Measurements from ENCODE around the gene CEP295NL. TPM values are rescaled to one million over a fixed set of nuclear protein-coding genes. Genes with fewer than 3 reads are reported as not detected.

CEP295NL gene
- total and polyA plus RNA-seq, 2 of the 13 experiments (the other 11 are each of a cell fraction or from before 2014, with no cell fraction given): not detected

GRCh38 chr17:78865682-78866390 lies 37.2 kb downstream of the CEP295NL start (continued):
- TF ChIP-seq CEBPZ (IDR thresholded peaks at IDR 0.05; ENCODE audit: low read length): no peak
- no peak for TF ChIP-seq ZNF468 (CRISPR knock-in tag; IDR thresholded peaks at IDR 0.05)
- no peak for TF ChIP-seq ATF6 (CRISPR knock-in tag; conservative IDR thresholded peaks at IDR 0.05)
- no peak for TF ChIP-seq TP53 (CRISPR knock-in tag; conservative IDR thresholded peaks at IDR 0.05)
- TF ChIP-seq ZNF432 (CRISPR knock-in tag; IDR thresholded peaks at IDR 0.05; ENCODE audit: borderline replicate concordance): no peak
- TF ChIP-seq NR3C1 (CRISPR knock-in tag; IDR thresholded peaks at IDR 0.05): no peak
- TF ChIP-seq ZNF615 (CRISPR knock-in tag; IDR thresholded peaks at IDR 0.05; ENCODE audit: borderline replicate concordance): no peak
- no peak for TF ChIP-seq MATR3 (CRISPR knock-in tag; IDR thresholded peaks at IDR 0.05)
- peak; percentile 85 for TF ChIP-seq ERF (CRISPR knock-in tag; IDR thresholded peaks at IDR 0.05)
- TF ChIP-seq ETV5 (CRISPR knock-in tag; IDR thresholded peaks at IDR 0.05; ENCODE audit: borderline replicate concordance): peak; percentile 56; the same call in 1 of the 2 replicates
- TF ChIP-seq ZNF782 (CRISPR knock-in tag; IDR thresholded peaks at IDR 0.05; ENCODE audit: borderline replicate concordance): peak; percentile 29; the same call in 1 of the 2 replicates
- no peak for TF ChIP-seq NFKBIZ (CRISPR knock-in tag; IDR thresholded peaks at IDR 0.05)
- 0 out of 2 replicates have a peak, but pooled peaks have one; percentile 28 for TF ChIP-seq ZNF644 (CRISPR knock-in tag; IDR thresholded peaks at IDR 0.05; ENCODE audit: low read depth)
- no peak for TF ChIP-seq TRIM24 (CRISPR knock-in tag; IDR thresholded peaks at IDR 0.05)
- TF ChIP-seq TARDBP (CRISPR knock-in tag; IDR thresholded peaks at IDR 0.05): no peak; the same call in 1 of the 2 replicates
- TF ChIP-seq POLR2A (IDR thresholded peaks at IDR 0.05; ENCODE audit: insufficient read depth in 1 of 2, low read depth in 2 of 2, low read length in 2 of 2): no peak
- no peak for TF ChIP-seq ZNF430 (CRISPR knock-in tag; IDR thresholded peaks at IDR 0.05)
- TF ChIP-seq ZFP90 (CRISPR knock-in tag; IDR thresholded peaks at IDR 0.05; ENCODE audit: borderline replicate concordance): 0 out of 2 replicates have a peak, but pooled peaks have one; percentile 31
- peak; percentile 64 for TF ChIP-seq FOXO1 (CRISPR knock-in tag; IDR thresholded peaks at IDR 0.05)
- peak; percentile 49; the same call in 1 of the 2 replicates for TF ChIP-seq RXRB (CRISPR knock-in tag; IDR thresholded peaks at IDR 0.05; ENCODE audit: borderline replicate concordance)
- no peak for TF ChIP-seq ZXDC (CRISPR knock-in tag; IDR thresholded peaks at IDR 0.05)
- no peak for TF ChIP-seq ZMAT5 (CRISPR knock-in tag; IDR thresholded peaks at IDR 0.05; ENCODE audit: borderline replicate concordance, low read depth)

All from HepG2 (cell line).